ENCODE measurements around the gene CDH8. TPM values are rescaled to one million over a fixed set of nuclear protein-coding genes. Genes with fewer than 3 reads are reported as not detected.

Gene CDH8
- total and polyA plus RNA-seq, 2 of the 4 experiments (the other 2 are of a cell fraction) = not detected

DNA sequence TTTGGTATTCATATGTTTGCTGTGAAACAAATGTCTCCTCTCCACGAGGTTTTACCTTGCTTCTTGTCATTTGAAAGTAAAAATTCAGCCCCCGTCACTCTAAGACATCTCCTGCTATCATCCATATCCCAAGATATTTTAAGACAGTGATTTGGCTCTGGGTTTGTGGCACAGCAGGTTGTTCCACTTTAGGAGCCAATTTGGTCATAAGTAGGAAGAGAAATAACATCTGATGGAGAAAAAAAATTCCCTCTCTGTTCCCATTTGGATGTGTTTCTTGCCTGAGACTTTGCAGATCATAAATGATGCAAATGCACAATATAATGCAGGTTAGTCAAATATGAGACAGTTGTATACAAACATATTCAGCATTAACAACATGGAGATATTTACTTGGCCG lies 309.5 kb downstream of the CDH8 start:
- Histone ChIP-seq H3K4me3 (ENCODE audit: insufficient read depth, low read depth, low read length) (no peak overlapping the region), H2AFZ (replicated peaks; ENCODE audit: low read length, poor library complexity) (no peak overlapping the region), H3K14ac (replicated peaks; ENCODE audit: low read depth, low read length) (no peak overlapping the region), H3K4me2 (ENCODE audit: low read depth, low read length) (no peak overlapping the region), H2AK9ac (replicated peaks; ENCODE audit: low read depth, low read length, poor library complexity) (no peak overlapping the region), H3K27ac (ENCODE audit: insufficient read depth, low read length) (no peak overlapping the region), H3K4me1 (ENCODE audit: control insufficient read depth, insufficient read depth, low read length) (no peaks in the 10 kb centered on the region), H2BK120ac (ENCODE audit: low read depth, low read length) (no peak overlapping the region), H2BK5ac (ENCODE audit: low read depth, low read length, poor library complexity, severe bottlenecking) (no peak overlapping the region), H4K8ac (ENCODE audit: low read depth in 2 of 2, low read length in 2 of 2) (no peak overlapping the region), H3K4ac (ENCODE audit: low read depth, low read length) (no peak overlapping the region), H2AK5ac (ENCODE audit: low read depth, low read length) (no peak overlapping the region), H4K5ac (ENCODE audit: low read depth, low read length) (no peak overlapping the region), H3K36me3 (ENCODE audit: control insufficient read depth, insufficient read depth, low read length) (no peaks in the 10 kb centered on the region), H2BK15ac (ENCODE audit: low read depth, low read length) (no peak overlapping the region), H2BK20ac (ENCODE audit: low read depth, low read length) (no peak overlapping the region), H3K79me1 (ENCODE audit: low read depth in 1 of 2, low read length in 2 of 2) (no peaks in the 10 kb centered on the region), H3K27me3 (ENCODE audit: control insufficient read depth, insufficient read depth, low read length) (no peaks in the 10 kb centered on the region), H4K91ac (ENCODE audit: insufficient read depth, low read depth, low read length) (no peak overlapping the region), H4K20me1 (ENCODE audit: insufficient read depth, low read length) (no peaks in the 10 kb centered on the region), H3K9me1 (ENCODE audit: insufficient read depth, low read length) (no peaks in the 10 kb centered on the region), H3K18ac (ENCODE audit: low read depth, low read length) (no peak overlapping the region), H3K9ac (ENCODE audit: low read depth, low read length) (no peak overlapping the region), H3K23ac (ENCODE audit: low read depth, low read length) (no peak overlapping the region), H3K56ac (ENCODE audit: extremely low read depth, insufficient read depth, low read length) (no peak overlapping the region), H3K9me3 (ENCODE audit: control insufficient read depth, insufficient read depth, low read length) (peaks cover 2% of the 10 kb centered on the region; the same call in 1 of the 2 replicates)
- DNase-seq (no peak), ATAC-seq (ENCODE audit: low read depth) (no peak)
- POLR2A ChIA-PET (ENCODE audit: unreplicated experiment) = no interaction called here
- no peak for TF ChIP-seq USF2 (IDR thresholded peaks at IDR 0.05; ENCODE audit: low read depth, low read length)
- no peak for TF ChIP-seq MXI1 (IDR thresholded peaks at IDR 0.05; ENCODE audit: borderline replicate concordance, low read depth, low read length)
- TF ChIP-seq CHD1 (IDR thresholded peaks at IDR 0.05; ENCODE audit: low read depth, low read length) = no peak
- no peak for TF ChIP-seq MAFK (IDR thresholded peaks at IDR 0.05; ENCODE audit: low read depth, low read length)
- no peak for TF ChIP-seq ELK1 (IDR thresholded peaks at IDR 0.05; ENCODE audit: borderline replicate concordance, low read depth, low read length)
- no peak for TF ChIP-seq MAZ (IDR thresholded peaks at IDR 0.05; ENCODE audit: borderline replicate concordance, low read depth, low read length)
- TF ChIP-seq SMC3 (IDR thresholded peaks at IDR 0.05; ENCODE audit: low read depth, low read length) = no peak
- no peak for TF ChIP-seq NFE2L2 (IDR thresholded peaks at IDR 0.05; ENCODE audit: low read depth, low read length)
- TF ChIP-seq RFX5 (IDR thresholded peaks at IDR 0.05; ENCODE audit: low read depth, low read length) = no peak
- TF ChIP-seq RCOR1 (IDR thresholded peaks at IDR 0.05; ENCODE audit: insufficient replicate concordance, low read length) = no peak
- TF ChIP-seq CEBPB (IDR thresholded peaks at IDR 0.05; ENCODE audit: low read depth, low read length) = no peak
- TF ChIP-seq RAD21 (IDR thresholded peaks at IDR 0.05; ENCODE audit: low read length) = no peak
- no peak for TF ChIP-seq POLR2A (IDR thresholded peaks at IDR 0.05; ENCODE audit: low read depth, low read length)
- TF ChIP-seq CTCF (conservative IDR thresholded peaks at IDR 0.05; ENCODE audit: low read depth, low read length) = no peak
- no peak for TF ChIP-seq BHLHE40 (IDR thresholded peaks at IDR 0.05; ENCODE audit: low read depth, low read length)
- TF ChIP-seq FOS (IDR thresholded peaks at IDR 0.05; ENCODE audit: low read depth, low read length) = no peak
- CTCF ChIA-PET = no interaction called here
- no CpG with 5 or more reads among the region's 3 CpGs for WGBS, 2 experiments (ENCODE audit: extremely low coverage in 2 of 2, insufficient read length in 1 of 2)
- dilution Hi-C loops (cut with HindIII; ENCODE audit: low sequenced_read_pairs, unreplicated experiment) = no loop called here
- no TSS peak for BruUV-seq (replicated peaks)
- intact Hi-C loops (cut with micrococcal nuclease) = no loop called here
- in situ Hi-C loops (cut with MboI; ENCODE audit: low sequenced_read_pairs) = no loop called here
